ENCODE measurements around the gene NCKAP5. TPM values are rescaled to one million over a fixed set of nuclear protein-coding genes. Genes with fewer than 3 reads are reported as not detected.

The NCKAP5 gene
- total and polyA plus RNA-seq, 2 donors (not counting 1 experiment from before 2014, with no cell fraction given), result not detected

DNA sequence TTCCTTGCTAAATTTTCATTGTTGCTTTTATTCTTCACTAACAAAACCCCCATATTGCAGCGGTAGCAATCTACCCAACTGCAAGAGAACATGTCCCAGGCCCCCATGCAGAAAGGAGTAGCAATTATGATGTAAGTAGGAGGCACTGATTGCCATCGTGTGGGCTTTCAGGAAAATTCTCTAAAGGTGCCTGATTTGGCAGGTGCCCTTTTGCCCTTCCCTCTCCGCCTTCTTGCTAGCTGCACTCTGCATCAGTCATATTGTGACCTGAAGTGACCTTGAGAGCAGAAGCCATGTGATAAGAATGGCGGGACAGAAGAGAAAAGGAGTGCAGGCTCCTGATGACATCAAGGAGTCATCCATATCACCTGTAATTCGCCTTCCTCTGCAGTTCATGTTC is 112.1 kb downstream of the NCKAP5 start:
- H3K79me2 ChIP-seq (ENCODE audit: control insufficient read depth, insufficient read depth, low read length), result no peaks in the 10 kb centered on the region
- intact Hi-C loops (cut with micrococcal nuclease), result no loop called here
- H3K27ac Mint-ChIP-seq, result no peak overlapping the region
- no peaks in the 10 kb centered on the region for H3K27me3 ChIP-seq (replicated peaks in 1 of 4; ENCODE audit: control extremely low read depth in 1 of 4, control insufficient read depth in 3 of 4, insufficient read depth in 4 of 4, low read length in 3 of 4)
- H3K36me3 ChIP-seq (replicated peaks in 1 of 2; ENCODE audit: control extremely low read depth in 1 of 2, control insufficient read depth in 1 of 2, extremely low read depth in 1 of 2, insufficient read depth in 2 of 2, low read length in 1 of 2), result no peaks in the 10 kb centered on the region
- no peaks in the 10 kb centered on the region for H3K9me3 Mint-ChIP-seq (ENCODE audit: insufficient read depth)
- no peak overlapping the region for H3K4me3 Mint-ChIP-seq
- ATAC-seq (ENCODE audit: low read depth) (no peak), DNase-seq (no peak)
- WGBS (ENCODE audit: insufficient coverage), result 80% methylated on average over 1 of the region's 5 CpGs
- H3K4me3 ChIP-seq (ENCODE audit: control extremely low read depth in 1 of 5, extremely low read depth in 1 of 5, insufficient read depth in 1 of 5, low read depth in 2 of 5, low read length in 4 of 5), result no peak overlapping the region
- H3K27me3 Mint-ChIP-seq, result no peaks in the 10 kb centered on the region
- no peaks in the 10 kb centered on the region for H3K4me1 ChIP-seq (ENCODE audit: control insufficient read depth in 2 of 2, insufficient read depth in 2 of 2, low read length in 2 of 2)
- no peak overlapping the region for H2AFZ ChIP-seq (ENCODE audit: insufficient read depth, low read depth, low read length, poor library complexity, severe bottlenecking)
- H4K20me1 ChIP-seq (ENCODE audit: control insufficient read depth, insufficient read depth, low read length, poor library complexity, severe bottlenecking), result no peaks in the 10 kb centered on the region
- no peaks in the 10 kb centered on the region for H3K9me3 ChIP-seq (ENCODE audit: control extremely low read depth in 1 of 3, control insufficient read depth in 2 of 3, insufficient read depth in 1 of 3, low read length in 2 of 3)
- CTCF ChIA-PET, result no interaction called here
- H3K4me1 Mint-ChIP-seq, result no peaks in the 10 kb centered on the region
- POLR2A ChIA-PET, result no interaction called here
- H3K4me2 ChIP-seq (replicated peaks; ENCODE audit: low read depth, low read length, poor library complexity, severe bottlenecking), result no peak overlapping the region
- H3K27ac ChIP-seq (ENCODE audit: low read length in 2 of 2), result no peak overlapping the region
- H3K9ac ChIP-seq (ENCODE audit: low read length), result no peak overlapping the region
- TF ChIP-seq EZH2 (IDR thresholded peaks at IDR 0.05; ENCODE audit: borderline replicate concordance, insufficient read depth, low read depth, low read length, poor library complexity, severe bottlenecking) (no peak), CTCF (IDR thresholded peaks at IDR 0.05) (no peak)

- peaks cover 2% of the 10 kb centered on the region for H3K27me3 Mint-ChIP-seq
- no peak overlapping the region for H3K4me2 ChIP-seq (replicated peaks; ENCODE audit: low read depth, low read length, poor library complexity, severe bottlenecking)
- ChIA-PET CTCF (no interaction called here), POLR2A (no interaction called here)
- 71% methylated on average over 1 of the region's 1 CpG for WGBS (ENCODE audit: insufficient coverage)
- no peak overlapping the region for H2AFZ ChIP-seq (ENCODE audit: insufficient read depth, low read depth, low read length, poor library complexity, severe bottlenecking)
- no peaks in the 10 kb centered on the region for H3K27me3 ChIP-seq (replicated peaks in 1 of 4; ENCODE audit: control extremely low read depth in 1 of 4, control insufficient read depth in 3 of 4, insufficient read depth in 4 of 4, low read length in 3 of 4)
- H3K9ac ChIP-seq (ENCODE audit: low read length), result no peak overlapping the region
- no peak overlapping the region for H3K27ac ChIP-seq (ENCODE audit: low read length in 2 of 2)
- TF ChIP-seq EZH2 (IDR thresholded peaks at IDR 0.05; ENCODE audit: borderline replicate concordance, insufficient read depth, low read depth, low read length, poor library complexity, severe bottlenecking) (no peak), CTCF (IDR thresholded peaks at IDR 0.05) (no peak)
- peaks cover 2% of the 10 kb centered on the region for H3K9me3 Mint-ChIP-seq (ENCODE audit: insufficient read depth)
- ATAC-seq (ENCODE audit: low read depth) (no peak), DNase-seq (no peak)
- H4K20me1 ChIP-seq (ENCODE audit: control insufficient read depth, insufficient read depth, low read length, poor library complexity, severe bottlenecking), result no peaks in the 10 kb centered on the region
- H3K79me2 ChIP-seq (ENCODE audit: control insufficient read depth, insufficient read depth, low read length), result no peaks in the 10 kb centered on the region
- H3K4me1 Mint-ChIP-seq, result no peaks in the 10 kb centered on the region
- no peak overlapping the region for H3K4me3 Mint-ChIP-seq
- H3K4me1 ChIP-seq (ENCODE audit: control insufficient read depth in 2 of 2, insufficient read depth in 2 of 2, low read length in 2 of 2), result no peaks in the 10 kb centered on the region
- intact Hi-C loops (cut with micrococcal nuclease), result no loop called here
- no peak overlapping the region for H3K4me3 ChIP-seq (ENCODE audit: control extremely low read depth in 1 of 5, extremely low read depth in 1 of 5, insufficient read depth in 1 of 5, low read depth in 2 of 5, low read length in 4 of 5)
- no peaks in the 10 kb centered on the region for H3K9me3 ChIP-seq (ENCODE audit: control extremely low read depth in 1 of 3, control insufficient read depth in 2 of 3, insufficient read depth in 1 of 3, low read length in 2 of 3)
- H3K36me3 ChIP-seq (replicated peaks in 1 of 2; ENCODE audit: control extremely low read depth in 1 of 2, control insufficient read depth in 1 of 2, extremely low read depth in 1 of 2, insufficient read depth in 2 of 2, low read length in 1 of 2), result no peaks in the 10 kb centered on the region
- no peak overlapping the region for H3K27ac Mint-ChIP-seq
Observed at GRCh38 chr2:133453032-133453431, 115.2 kb downstream of the NCKAP5 start.
